ENCODE measurements around the gene LPIN1. TPM values are rescaled to one million over a fixed set of nuclear protein-coding genes. Genes with fewer than 3 reads are reported as not detected.

LPIN1 gene
- total RNA-seq, 1 donor from 2014 or later = 61.5 TPM

GRCh38 chr2:11869391-11869991 lies 123.1 kb downstream of the LPIN1 start:
- intact Hi-C loops (cut with micrococcal nuclease) = no loop called here
- ATAC-seq = no peak
- DNase-seq = no peak

GRCh38 chr2:11870064-11870463 lies 123.6 kb downstream of the LPIN1 start:
- ATAC-seq (no peak), DNase-seq (no peak)
- intact Hi-C loops (cut with micrococcal nuclease) = no loop called here

DNA sequence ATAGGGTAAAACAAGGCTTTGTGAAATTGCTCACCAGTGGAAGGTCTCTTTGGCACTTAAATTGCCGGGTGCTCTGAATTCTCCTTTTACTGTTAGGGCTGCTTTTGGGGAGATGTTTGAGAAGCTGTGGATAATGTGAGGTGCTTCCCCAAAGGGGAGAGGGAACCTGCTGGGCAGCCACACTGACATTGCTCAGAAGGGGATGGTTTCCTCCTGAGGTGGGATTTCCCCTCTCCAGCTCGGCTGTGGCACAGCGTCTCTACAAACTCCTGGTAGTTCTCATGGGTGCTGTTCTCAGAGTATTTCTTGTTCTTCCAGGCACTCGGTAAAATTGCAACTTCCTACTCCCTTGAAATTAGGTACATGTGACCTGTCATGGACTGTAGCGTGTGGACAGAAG lies 124.2 kb downstream of the LPIN1 start:
- intact Hi-C loops (cut with micrococcal nuclease) = no loop called here
- DNase-seq (no peak), ATAC-seq (no peak)

GRCh38 chr2:11871421-11871820 lies 125.0 kb downstream of the LPIN1 start:
- intact Hi-C loops (cut with micrococcal nuclease) = no loop called here
- DNase-seq (no peak), ATAC-seq (no peak)

DNA sequence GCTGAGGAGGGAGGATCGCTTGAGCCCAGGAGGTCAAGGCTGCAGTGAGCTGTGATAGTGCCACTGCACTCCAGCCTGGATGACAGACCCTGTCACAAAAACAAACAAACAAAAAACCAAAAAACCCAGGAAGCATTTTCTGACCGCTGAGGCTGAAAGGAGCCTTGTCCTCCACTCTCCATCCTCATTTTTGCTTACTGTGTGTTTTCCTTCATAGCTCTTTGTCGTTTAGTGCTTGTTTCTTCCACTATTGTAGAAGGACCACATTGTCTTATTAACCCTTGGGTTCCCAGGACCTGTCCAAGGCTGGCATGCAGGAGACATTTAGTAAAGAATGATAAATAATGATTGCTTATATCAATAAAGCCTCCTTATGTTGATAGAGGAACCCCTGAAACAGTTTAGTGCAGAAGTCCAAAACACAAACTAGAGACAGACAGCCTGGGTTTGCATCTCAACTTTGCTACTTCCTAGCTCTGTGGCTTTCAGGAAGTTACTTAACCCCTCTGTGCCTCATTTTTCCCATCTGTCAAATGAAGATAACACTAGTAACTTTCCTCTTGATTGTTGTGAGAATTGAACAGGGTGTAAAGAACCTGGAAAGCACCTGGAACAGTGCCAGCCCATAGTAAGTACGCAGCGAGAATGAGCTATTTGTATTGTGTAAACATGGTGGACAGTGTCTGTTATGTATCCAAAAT lies 126.0 kb downstream of the LPIN1 start:
- DNase-seq = no peak
- ATAC-seq = no peak
- intact Hi-C loops (cut with micrococcal nuclease) = no loop called here

- ATAC-seq (no peak), DNase-seq (no peak)
- intact Hi-C loops (cut with micrococcal nuclease) = no loop called here
Measured at GRCh38 chr2:11872948-11873269, 126.5 kb downstream of the LPIN1 start.

DNA sequence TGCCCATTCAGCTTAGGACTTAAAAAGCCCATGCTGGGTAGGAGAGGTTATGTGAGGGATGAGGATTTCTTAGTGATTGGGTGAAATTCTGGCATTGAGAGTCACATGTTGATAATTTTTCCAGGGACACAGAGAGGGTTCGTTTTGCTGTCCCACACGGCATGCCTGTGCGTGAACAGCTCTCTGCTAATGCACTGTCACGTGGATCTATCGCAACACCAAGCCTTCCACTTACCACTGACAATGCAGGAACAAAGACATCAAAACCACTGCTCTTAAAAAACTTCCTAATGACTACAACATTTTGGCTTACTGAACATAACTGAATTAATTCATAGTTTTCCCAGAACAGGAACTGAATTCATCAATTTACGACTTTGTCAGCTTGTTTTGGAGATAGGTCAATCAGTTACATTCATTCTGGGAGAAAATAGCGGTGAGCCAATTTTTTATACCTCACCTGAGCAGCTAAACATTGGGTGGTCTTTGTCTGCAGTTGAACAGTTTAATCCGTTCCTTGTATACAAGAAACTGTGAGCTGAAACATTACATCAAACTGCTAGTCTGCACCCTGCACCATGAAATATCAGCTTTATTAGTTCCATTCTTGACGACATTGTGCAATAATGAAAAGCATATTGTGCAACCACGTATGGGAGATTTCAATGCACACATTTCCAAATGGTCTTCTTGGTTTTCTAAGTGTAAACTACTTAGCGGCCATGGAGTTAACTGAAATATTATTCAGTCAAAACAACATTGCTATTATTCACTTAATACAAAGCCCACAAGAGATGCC lies 127.1 kb downstream of the LPIN1 start:
- ATAC-seq (no peak), DNase-seq (no peak)
- intact Hi-C loops (cut with micrococcal nuclease) = no loop called here

- DNase-seq (no peak), ATAC-seq (no peak)
- intact Hi-C loops (cut with micrococcal nuclease) = no loop called here
Measured at GRCh38 chr2:11874861-11875260, 128.4 kb downstream of the LPIN1 start.

DNA sequence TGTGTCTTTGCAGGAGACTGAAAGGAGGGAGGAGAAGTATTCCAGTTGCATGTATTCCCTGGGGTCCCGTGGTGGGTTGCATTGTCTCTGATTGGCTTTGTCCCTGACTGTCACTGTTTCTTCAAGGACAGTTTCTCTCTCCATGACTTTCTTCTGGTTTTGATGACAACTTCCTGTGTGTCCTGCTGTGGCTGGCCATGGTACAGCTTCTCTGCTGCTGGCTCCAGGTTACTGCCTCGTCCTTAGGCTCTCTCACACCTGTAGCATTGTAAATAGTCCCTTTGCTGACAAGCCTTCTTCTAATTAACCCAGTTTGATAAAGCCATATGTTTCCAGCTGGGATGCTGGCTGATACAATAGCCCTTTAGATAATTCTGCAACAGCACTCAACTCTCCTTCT lies 129.0 kb downstream of the LPIN1 start:
- ATAC-seq = no peak
- DNase-seq = no peak
- intact Hi-C loops (cut with micrococcal nuclease) = no loop called here

DNA sequence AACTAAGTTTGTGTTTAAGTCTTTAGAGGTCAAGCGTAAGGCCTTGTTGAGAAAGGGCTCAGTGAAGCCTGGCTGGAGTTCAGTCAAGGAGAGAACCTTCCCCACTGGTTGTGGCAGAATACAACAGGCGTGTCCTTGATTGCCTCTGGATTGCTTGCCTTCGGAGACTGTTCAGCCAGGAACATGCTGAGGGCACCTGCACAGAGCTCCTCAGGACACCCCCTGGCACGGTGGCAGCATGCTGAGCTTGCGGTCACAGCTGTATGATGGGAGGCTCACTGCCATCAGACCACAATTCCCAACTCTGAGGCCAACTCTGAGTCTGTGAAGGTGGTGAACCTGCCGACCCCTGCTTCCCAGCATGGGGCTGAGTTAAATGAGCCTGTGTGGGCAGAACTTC lies 130.0 kb downstream of the LPIN1 start:
- DNase-seq (no peak), ATAC-seq (no peak)
- intact Hi-C loops (cut with micrococcal nuclease) = no loop called here

GRCh38 chr2:11876889-11877288 lies 130.5 kb downstream of the LPIN1 start:
- intact Hi-C loops (cut with micrococcal nuclease) = no loop called here
- no peak for ATAC-seq
- DNase-seq = no peak

Small RNA genes within 50 kb of the gene (microRNA-seq; reads per million reads assigned to microRNA genes)
- gene MIR4262 (ENCODE audit: borderline number of aligned reads) = not detected
- gene MIR548S (ENCODE audit: borderline number of aligned reads) = not detected

Other genes starting within 250 kb of the LPIN1 start
- 8.2 TPM for gene GREB1, start 212.6 kb upstream of the LPIN1 start, total RNA-seq
- gene NTSR2, start 76.4 kb upstream of the LPIN1 start, total RNA-seq = not detected